CD14-positive monocyte (primary cell): ENCODE data around the gene JAG2. TPM values are rescaled to one million over a fixed set of nuclear protein-coding genes. Genes with fewer than 3 reads are reported as not detected.

Experiments
- DNase-seq, 3 donors: peaks; one replicate each; pipeline ENCODE4 v3.0.0-alpha.2; 2011 to 2022
- H2AFZ ChIP-seq: 2 replicates; pipeline ENCODE4 v1.6.0; 2012; ENCODE audit warnings: mild to moderate bottlenecking, low read depth, low read length, inconsistent platforms; ENCODE audit not compliant: insufficient read depth, poor library complexity, severe bottlenecking
- H3K27ac ChIP-seq, 2 donors: 1 replicate in 1 of 2; 2 replicates in 1 of 2; pipeline ENCODE4 v1.5.1; 2012 to 2013; ENCODE audit warnings: low read length in 2 of 2, control low read depth in 1 of 2, inconsistent platforms in 1 of 2, low read depth in 1 of 2, mild to moderate bottlenecking in 1 of 2
- H3K27me3 ChIP-seq, 2 donors: one replicate each; pipeline versions ENCODE4 v1.6.0 to v1.6.1; 2011 to 2013; ENCODE audit warnings: low read length in 2 of 2; ENCODE audit not compliant: control insufficient read depth in 2 of 2, insufficient read depth in 2 of 2
- H3K36me3 ChIP-seq, 2 donors: replicated peaks in 1 of 2; 1 replicate in 1 of 2; 2 replicates in 1 of 2; pipeline versions ENCODE4 v1.5.1 to v1.6.1; 2012 to 2013; ENCODE audit warnings: low read length in 2 of 2, control low read depth in 1 of 2, inconsistent platforms in 1 of 2, mild to moderate bottlenecking in 1 of 2; ENCODE audit not compliant: insufficient read depth in 2 of 2, control insufficient read depth in 1 of 2
- H3K4me1 ChIP-seq, 2 donors: 1 replicate in 1 of 2; 2 replicates in 1 of 2; pipeline versions ENCODE4 v1.5.1 to v1.6.1; 2012 to 2013; ENCODE audit warnings: low read length in 2 of 2, control low read depth in 1 of 2, inconsistent platforms in 1 of 2, mild to moderate bottlenecking in 1 of 2, moderate library complexity in 1 of 2; ENCODE audit not compliant: insufficient read depth in 2 of 2, control insufficient read depth in 1 of 2
- H3K4me2 ChIP-seq: replicated peaks from 2 replicates; pipeline ENCODE3; 2012; ENCODE audit warnings: low read length, moderate library complexity, mild to moderate bottlenecking; ENCODE audit not compliant: poor library complexity, severe bottlenecking; ENCODE audit errors: extremely low read depth
- H3K4me3 ChIP-seq, 3 experiments: fragments of 200-600 bp in 1 of 3; sonication (generic) in 1 of 3; replicated peaks in 1 of 3; 1 replicate in 2 of 3; 2 replicates in 1 of 3; pipeline ENCODE4 v1.5.1; 2011 to 2013; ENCODE audit warnings: low read length in 3 of 3, mild to moderate bottlenecking in 3 of 3, control low read depth in 2 of 3, low read depth in 2 of 3, inconsistent platforms in 1 of 3, moderate library complexity in 1 of 3
- H3K79me2 ChIP-seq: 2 replicates; pipeline ENCODE4 v1.6.0; 2012; ENCODE audit warnings: mild to moderate bottlenecking, control low read depth, inconsistent platforms, low read length, moderate library complexity; ENCODE audit not compliant: insufficient read depth
- H3K9ac ChIP-seq: 2 replicates; pipeline ENCODE4 v1.6.0; 2017; ENCODE audit warnings: low read length, mild to moderate bottlenecking; ENCODE audit not compliant: insufficient read depth, poor library complexity, severe bottlenecking
- H3K9me3 ChIP-seq, 2 donors: replicated peaks in 1 of 2; 1 replicate in 1 of 2; 2 replicates in 1 of 2; pipeline versions ENCODE4 v1.5.1 to v1.6.1; 2012 to 2013; ENCODE audit warnings: low read length in 2 of 2, control low read depth in 1 of 2; ENCODE audit not compliant: control insufficient read depth in 1 of 2, insufficient read depth in 1 of 2
- H4K20me1 ChIP-seq: 2 replicates; pipeline ENCODE4 v1.6.0; 2012; ENCODE audit warnings: mild to moderate bottlenecking, low read length, control low read depth, moderate library complexity; ENCODE audit not compliant: insufficient read depth
- H3K27ac Mint-ChIP-seq, 7 donors: one replicate each; pipeline ENCODE4 v1.8.0; 2020; ENCODE audit warnings: mild to moderate bottlenecking in 7 of 7, mixed read lengths in 7 of 7, moderate library complexity in 6 of 7, inconsistent platforms in 2 of 7
- H3K27me3 Mint-ChIP-seq, 3 donors: one replicate each; pipeline ENCODE4 v1.8.0; 2021 to 2022; ENCODE audit warnings: low read depth in 3 of 3, mild to moderate bottlenecking in 3 of 3, mixed read lengths in 3 of 3, moderate library complexity in 3 of 3, inconsistent platforms in 1 of 3
- H3K36me3 Mint-ChIP-seq, 2 donors: one replicate each; pipeline ENCODE4 v1.8.0; 2020; ENCODE audit warnings: mixed read lengths in 2 of 2, inconsistent platforms in 1 of 2, mild to moderate bottlenecking in 1 of 2
- H3K4me1 Mint-ChIP-seq: one replicate; pipeline ENCODE4 v1.8.0; 2020; ENCODE audit warnings: mild to moderate bottlenecking, mixed read lengths
- H3K4me3 Mint-ChIP-seq, 2 donors: one replicate each; pipeline ENCODE4 v1.8.0; 2020; ENCODE audit warnings: mild to moderate bottlenecking in 2 of 2, mixed read lengths in 2 of 2, moderate library complexity in 1 of 2
- H3K9me3 Mint-ChIP-seq, 7 donors: one replicate each; pipeline ENCODE4 v1.8.0; 2020 to 2022; ENCODE audit warnings: mixed read lengths in 7 of 7, mild to moderate bottlenecking in 6 of 7, moderate library complexity in 6 of 7, inconsistent platforms in 2 of 7
- WGBS: methylation state at CpG from one replicate; pipeline ENCODE4 v1.1.5; 2013; ENCODE audit warnings: missing lambda C conversion rate; ENCODE audit not compliant: insufficient coverage; 5-methylcytosine and 5-hydroxymethylcytosine counted together
- intact Hi-C, 2 donors: fragments of 100-400 bp; cut with micrococcal nuclease; formaldehyde crosslinking; loops; one replicate each; pipeline versions ENCODE4 v1.15.0 to v1.15.1; 2023
- polyA plus RNA-seq, 3 donors: library from polyadenylated mRNA; depleted of rRNA in 1 of 3; unstranded in 2 of 3; stranded (reverse) in 1 of 3; fragments of 300-500 nt in 2 of 3; fragments of >200 nt in 1 of 3; fragmentation: Illumina TruSeq in 2 of 3; gene quantifications; 1 replicate in 2 of 3; 2 replicates in 1 of 3; pipeline ENCODE4 v1.2.3, GENCODE V29; 2012 to 2021
- TF ChIP-seq, protein P1 (sequence below): fragments of 200-600 bp; IDR thresholded peaks from one replicate; pipeline ENCODE4 v1.8.0; 2022; ENCODE audit warnings: antibody characterized with exemption, mild to moderate bottlenecking

The JAG2 gene
- polyA plus RNA-seq, 3 donors = 1.2 TPM; not detected in 2

DNA sequence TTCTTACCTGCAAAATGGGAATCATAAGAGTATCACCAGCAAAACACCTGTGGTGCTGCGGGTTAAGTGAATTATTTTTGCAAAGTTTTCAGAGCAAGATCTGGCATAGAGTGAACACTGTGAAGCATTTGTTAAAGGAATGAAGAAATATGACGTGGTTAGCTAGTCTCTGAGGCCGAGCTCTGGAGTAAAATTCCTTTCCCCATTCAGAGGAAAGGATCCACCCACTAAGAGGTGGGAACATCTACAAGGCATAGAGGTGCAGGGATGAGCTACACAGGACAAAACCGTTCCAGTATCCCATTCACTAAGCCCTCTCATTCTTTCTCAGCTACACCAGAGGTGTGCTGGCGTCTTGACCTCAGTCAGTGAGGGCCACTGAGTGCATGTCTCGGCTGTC lies 48.5 kb downstream of the JAG2 start:
- Histone ChIP-seq H3K27me3 (peaks cover 0 to 3% of the 10 kb centered on the region in 2 donors), H3K9ac (no peak overlapping the region), H3K4me3 (no peak overlapping the region), H2AFZ (no peak overlapping the region), H4K20me1 (no peaks in the 10 kb centered on the region), H3K4me2 (no peak overlapping the region), H3K4me1 (no peaks in the 10 kb centered on the region), H3K9me3 (peaks cover 15 to 22% of the 10 kb centered on the region in 2 donors), H3K36me3 (no peaks in the 10 kb centered on the region), H3K79me2 (no peaks in the 10 kb centered on the region), H3K27ac (no peak overlapping the region)
- TF ChIP-seq, protein P1, sequence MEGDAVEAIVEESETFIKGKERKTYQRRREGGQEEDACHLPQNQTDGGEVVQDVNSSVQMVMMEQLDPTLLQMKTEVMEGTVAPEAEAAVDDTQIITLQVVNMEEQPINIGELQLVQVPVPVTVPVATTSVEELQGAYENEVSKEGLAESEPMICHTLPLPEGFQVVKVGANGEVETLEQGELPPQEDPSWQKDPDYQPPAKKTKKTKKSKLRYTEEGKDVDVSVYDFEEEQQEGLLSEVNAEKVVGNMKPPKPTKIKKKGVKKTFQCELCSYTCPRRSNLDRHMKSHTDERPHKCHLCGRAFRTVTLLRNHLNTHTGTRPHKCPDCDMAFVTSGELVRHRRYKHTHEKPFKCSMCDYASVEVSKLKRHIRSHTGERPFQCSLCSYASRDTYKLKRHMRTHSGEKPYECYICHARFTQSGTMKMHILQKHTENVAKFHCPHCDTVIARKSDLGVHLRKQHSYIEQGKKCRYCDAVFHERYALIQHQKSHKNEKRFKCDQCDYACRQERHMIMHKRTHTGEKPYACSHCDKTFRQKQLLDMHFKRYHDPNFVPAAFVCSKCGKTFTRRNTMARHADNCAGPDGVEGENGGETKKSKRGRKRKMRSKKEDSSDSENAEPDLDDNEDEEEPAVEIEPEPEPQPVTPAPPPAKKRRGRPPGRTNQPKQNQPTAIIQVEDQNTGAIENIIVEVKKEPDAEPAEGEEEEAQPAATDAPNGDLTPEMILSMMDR = no peak
- no peak overlapping the region for H3K27ac Mint-ChIP-seq
- 88% methylated on average over 2 of the region's 6 CpGs for WGBS
- DNase-seq = no peak
- H3K4me3 Mint-ChIP-seq = no peak overlapping the region
- H3K4me1 Mint-ChIP-seq = no peaks in the 10 kb centered on the region
- no peaks in the 10 kb centered on the region for H3K36me3 Mint-ChIP-seq
- intact Hi-C loops = no loop called here
- H3K9me3 Mint-ChIP-seq = peaks cover 12 to 27% (median 21%) of the 10 kb centered on the region in 7 donors
- peaks cover 7 to 39% (median 22%) of the 10 kb centered on the region in 3 donors for H3K27me3 Mint-ChIP-seq

DNA sequence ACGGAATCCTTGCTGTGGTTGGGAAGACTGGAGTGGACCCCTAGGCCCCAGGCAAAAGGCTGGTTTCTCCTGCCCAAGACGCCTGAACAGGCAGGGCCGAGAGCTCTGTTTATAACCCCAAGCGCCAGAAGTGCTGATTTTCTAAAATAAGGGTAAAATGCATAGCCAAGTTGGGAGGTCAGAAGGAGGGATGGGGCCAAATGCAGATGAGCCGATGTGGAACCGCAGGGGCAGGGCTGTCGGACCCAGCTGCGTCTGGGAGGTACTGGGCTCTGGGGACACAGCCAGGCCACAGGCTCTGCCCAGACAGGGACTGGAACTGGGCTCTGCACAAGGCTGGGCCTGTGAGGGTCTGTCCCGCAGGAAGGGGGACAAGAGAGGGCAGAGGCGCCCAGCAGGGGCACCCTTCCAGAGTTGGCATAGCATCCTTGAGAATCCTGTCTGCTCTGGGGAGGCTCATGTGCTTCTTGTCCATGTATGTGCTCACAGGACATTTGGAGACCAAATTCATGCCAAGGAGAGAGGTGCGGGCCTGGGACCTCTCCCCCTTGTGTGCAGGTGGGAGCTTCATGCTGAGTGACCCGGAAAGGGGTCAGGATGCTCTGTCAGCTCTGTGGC lies 49.1 kb downstream of the JAG2 start:
- Histone ChIP-seq H4K20me1 (no peaks in the 10 kb centered on the region), H2AFZ (no peak overlapping the region), H3K4me2 (no peak overlapping the region), H3K9me3 (peaks cover 15 to 22% of the 10 kb centered on the region in 2 donors), H3K4me1 (no peaks in the 10 kb centered on the region), H3K4me3 (no peak overlapping the region), H3K36me3 (no peaks in the 10 kb centered on the region), H3K27ac (no peak overlapping the region), H3K27me3 (no peaks in the 10 kb centered on the region), H3K79me2 (no peaks in the 10 kb centered on the region), H3K9ac (no peak overlapping the region)
- TF ChIP-seq, protein P1 = no peak
- DNase-seq = no peak
- H3K4me3 Mint-ChIP-seq = no peak overlapping the region
- H3K27ac Mint-ChIP-seq = no peak overlapping the region
- peaks cover 12 to 27% (median 21%) of the 10 kb centered on the region in 7 donors for H3K9me3 Mint-ChIP-seq
- no peaks in the 10 kb centered on the region for H3K36me3 Mint-ChIP-seq
- peaks cover 7 to 34% (median 20%) of the 10 kb centered on the region in 3 donors for H3K27me3 Mint-ChIP-seq
- WGBS = 69% methylated on average over 6 of the region's 12 CpGs
- intact Hi-C loops = no loop called here
- no peaks in the 10 kb centered on the region for H3K4me1 Mint-ChIP-seq
